HL-60 (cell line): ENCODE results near the gene NRXN3.

ENCODE experiments used
- DNase-seq, 2 experiments: peaks; one replicate each; pipeline ENCODE4 v3.0.0-alpha.2; 2010 to 2020; ENCODE audit warnings: low read depth in 1 of 2, low spot score in 1 of 2
- H3K27ac ChIP-seq: fragments of 250-450 bp; sonication (Bioruptor Pico); replicated peaks from 2 replicates; pipeline ENCODE4 v1.5.1; 2020; ENCODE audit warnings: mild to moderate bottlenecking, moderate library complexity
- H3K27me3 ChIP-seq: fragments of 250-450 bp; sonication (Bioruptor Pico); 2 replicates; pipeline ENCODE4 v1.5.1; 2021; ENCODE audit warnings: mild to moderate bottlenecking, moderate library complexity; ENCODE audit not compliant: insufficient read depth, poor library complexity, severe bottlenecking
- H3K4me3 ChIP-seq: replicated peaks from 2 replicates; pipeline ENCODE4 v1.5.1; 2011; ENCODE audit warnings: mild to moderate bottlenecking, control low read depth, low read length; ENCODE audit not compliant: insufficient read depth
- CTCF ChIP-seq: IDR thresholded peaks from one replicate; pipeline ENCODE4 v1.5.1; 2011; ENCODE audit warnings: low read length, control low read depth, inconsistent platforms; ENCODE audit not compliant: insufficient read depth
- GABPA ChIP-seq: IDR thresholded peaks from 2 replicates; pipeline ENCODE4 v1.6.1; 2012; ENCODE audit warnings: low read depth
- POLR2AphosphoS5 ChIP-seq: IDR thresholded peaks from 2 replicates; pipeline ENCODE4 v1.6.1; 2012; ENCODE audit warnings: low read depth
- SPI1 ChIP-seq: IDR thresholded peaks from 2 replicates; pipeline ENCODE4 v1.6.1; 2012; ENCODE audit warnings: low read depth, mild to moderate bottlenecking, borderline replicate concordance
- TF ChIP-seq, protein P1 (sequence below): IDR thresholded peaks from 2 replicates; pipeline ENCODE4 v1.6.1; 2012; ENCODE audit warnings: low read depth; ENCODE audit not compliant: insufficient replicate concordance

Gene NRXN3

DNA sequence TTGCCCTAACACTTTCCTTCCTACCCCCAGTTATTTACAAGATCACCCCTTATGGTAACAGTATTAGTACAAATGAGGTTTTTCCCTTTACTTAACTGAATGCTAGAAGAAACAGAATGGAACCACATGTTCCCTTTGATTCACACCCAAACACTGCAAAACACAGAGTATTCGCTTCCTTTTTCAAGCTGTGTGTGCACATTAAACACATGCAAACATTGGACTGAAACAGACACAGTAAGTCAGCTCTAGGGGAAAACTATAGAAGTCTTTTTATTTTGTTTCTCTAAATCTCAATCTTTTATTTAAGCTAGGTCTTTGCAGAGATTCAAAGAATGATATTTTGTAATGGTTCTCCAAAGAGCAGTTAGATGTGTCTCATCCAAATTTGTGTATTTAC, 1312.7 kb downstream of the NRXN3 start:
- Histone ChIP-seq H3K4me3 (no peak overlapping the region), H3K27me3 (no peaks in the 10 kb centered on the region), H3K27ac (no peak overlapping the region)
- no peak for TF ChIP-seq GABPA
- TF ChIP-seq SPI1: no peak
- TF ChIP-seq CTCF: no peak
- TF ChIP-seq, protein P1, sequence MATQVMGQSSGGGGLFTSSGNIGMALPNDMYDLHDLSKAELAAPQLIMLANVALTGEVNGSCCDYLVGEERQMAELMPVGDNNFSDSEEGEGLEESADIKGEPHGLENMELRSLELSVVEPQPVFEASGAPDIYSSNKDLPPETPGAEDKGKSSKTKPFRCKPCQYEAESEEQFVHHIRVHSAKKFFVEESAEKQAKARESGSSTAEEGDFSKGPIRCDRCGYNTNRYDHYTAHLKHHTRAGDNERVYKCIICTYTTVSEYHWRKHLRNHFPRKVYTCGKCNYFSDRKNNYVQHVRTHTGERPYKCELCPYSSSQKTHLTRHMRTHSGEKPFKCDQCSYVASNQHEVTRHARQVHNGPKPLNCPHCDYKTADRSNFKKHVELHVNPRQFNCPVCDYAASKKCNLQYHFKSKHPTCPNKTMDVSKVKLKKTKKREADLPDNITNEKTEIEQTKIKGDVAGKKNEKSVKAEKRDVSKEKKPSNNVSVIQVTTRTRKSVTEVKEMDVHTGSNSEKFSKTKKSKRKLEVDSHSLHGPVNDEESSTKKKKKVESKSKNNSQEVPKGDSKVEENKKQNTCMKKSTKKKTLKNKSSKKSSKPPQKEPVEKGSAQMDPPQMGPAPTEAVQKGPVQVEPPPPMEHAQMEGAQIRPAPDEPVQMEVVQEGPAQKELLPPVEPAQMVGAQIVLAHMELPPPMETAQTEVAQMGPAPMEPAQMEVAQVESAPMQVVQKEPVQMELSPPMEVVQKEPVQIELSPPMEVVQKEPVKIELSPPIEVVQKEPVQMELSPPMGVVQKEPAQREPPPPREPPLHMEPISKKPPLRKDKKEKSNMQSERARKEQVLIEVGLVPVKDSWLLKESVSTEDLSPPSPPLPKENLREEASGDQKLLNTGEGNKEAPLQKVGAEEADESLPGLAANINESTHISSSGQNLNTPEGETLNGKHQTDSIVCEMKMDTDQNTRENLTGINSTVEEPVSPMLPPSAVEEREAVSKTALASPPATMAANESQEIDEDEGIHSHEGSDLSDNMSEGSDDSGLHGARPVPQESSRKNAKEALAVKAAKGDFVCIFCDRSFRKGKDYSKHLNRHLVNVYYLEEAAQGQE: no peak
- TF ChIP-seq POLR2AphosphoS5: no peak
- no peak for DNase-seq

GRCh38 chr14:79483477-79484388, 1313.6 kb downstream of the NRXN3 start:
- H3K27ac ChIP-seq: no peak overlapping the region
- no peaks in the 10 kb centered on the region for H3K27me3 ChIP-seq
- no peak overlapping the region for H3K4me3 ChIP-seq
- DNase-seq: no peak
- no peak for TF ChIP-seq CTCF
- TF ChIP-seq SPI1: no peak
- no peak for TF ChIP-seq GABPA
- TF ChIP-seq, protein P1: no peak
- no peak for TF ChIP-seq POLR2AphosphoS5

DNA sequence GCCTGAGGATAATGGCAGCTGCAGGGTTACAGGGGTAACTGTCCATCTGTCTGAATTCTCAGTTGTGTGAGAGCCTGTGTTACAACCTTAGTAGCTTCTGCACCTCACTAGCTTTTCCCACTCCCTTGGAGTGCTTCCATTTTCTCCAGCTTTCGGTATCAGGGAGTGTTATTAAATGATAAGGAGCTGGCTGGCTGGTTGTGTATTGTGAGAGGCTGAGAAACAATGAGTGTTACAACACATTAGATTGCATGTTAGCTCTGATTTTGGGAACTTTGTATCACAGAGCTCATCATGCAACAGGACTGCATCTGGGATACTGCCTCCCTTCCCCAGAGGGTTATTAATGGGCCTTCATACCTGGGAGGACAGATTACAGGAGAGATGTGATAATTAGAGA, 1317.5 kb downstream of the NRXN3 start:
- Histone ChIP-seq H3K4me3 (no peak overlapping the region), H3K27ac (no peak overlapping the region), H3K27me3 (no peaks in the 10 kb centered on the region)
- no peak for DNase-seq
- TF ChIP-seq SPI1 (no peak), CTCF (no peak), POLR2AphosphoS5 (no peak), GABPA (no peak)
- TF ChIP-seq, protein P1: no peak
